GM13977 (cell line): ENCODE measurements around the gene YPEL1.

Source experiments
- DNase-seq: peaks from one replicate; pipeline ENCODE4 v3.0.0; 2012; ENCODE audit warnings: low spot score
- CTCF ChIP-seq: IDR thresholded peaks from 2 replicates; pipeline ENCODE4 v1.5.1; 2012; ENCODE audit warnings: mild to moderate bottlenecking, control low read depth; ENCODE audit not compliant: insufficient read depth; ENCODE audit errors: extremely low read depth, missing control alignments
- in situ Hi-C: fragments of 300-500 bp; cut with MboI; formaldehyde crosslinking; loops from one replicate; pipeline ENCODE4 v1.12.0; 2022; ENCODE audit warnings: low sequenced_read_pairs, low pct_unique_long_range_greater_than_20kb, mixed read lengths, inconsistent platforms; ENCODE audit not compliant: unreplicated experiment

Gene YPEL1

GRCh38 chr22:21700822-21701221 lies 34.8 kb downstream of the YPEL1 start:
- in situ Hi-C loops: loop anchor here (10.0 kb wide), 1 partner anchor 244 kb away; no protein-coding TSS in a partner anchor
- DNase-seq: no peak
- TF ChIP-seq CTCF: no peak

- no peak for DNase-seq
- TF ChIP-seq CTCF: no peak
- in situ Hi-C loops: loop anchor here (10.0 kb wide), 1 partner anchor 245 kb away; no protein-coding TSS in a partner anchor
Observed at GRCh38 chr22:21699643-21700042, 36.0 kb downstream of the YPEL1 start.

- DNase-seq: no peak
- in situ Hi-C loops: no loop called here
- TF ChIP-seq CTCF: no peak
Observed at GRCh38 chr22:21698430-21699329, 36.9 kb downstream of the YPEL1 start.

GRCh38 chr22:21697880-21698279 lies 37.7 kb downstream of the YPEL1 start:
- no peak for DNase-seq
- in situ Hi-C loops: no loop called here
- TF ChIP-seq CTCF: no peak

GRCh38 chr22:21697021-21697771 lies 38.4 kb downstream of the YPEL1 start:
- DNase-seq: no peak
- TF ChIP-seq CTCF: no peak
- in situ Hi-C loops: no loop called here

- in situ Hi-C loops: no loop called here
- TF ChIP-seq CTCF: no peak
- DNase-seq: no peak
Observed at GRCh38 chr22:21696115-21696514, 39.5 kb downstream of the YPEL1 start.
